ENCODE measurements around the gene MED28. TPM values are rescaled to one million over a fixed set of nuclear protein-coding genes. Genes with fewer than 3 reads are reported as not detected.

The MED28 gene
- total RNA-seq, 2 experiments from 2014 or later, result 50.5 to 64.7 TPM

GRCh38 chr4:17583276-17583675 is 31.2 kb upstream of the MED28 start:
- Mint-ChIP-seq H3K9me3 (no peaks in the 10 kb centered on the region), H3K4me1 (ENCODE audit: low read depth) (peaks cover 16% of the 10 kb centered on the region), H3K36me3 (ENCODE audit: low read depth) (peaks cover 93% of the 10 kb centered on the region), H3K4me3 (no peak overlapping the region), H3K27ac (no peak overlapping the region), H3K27me3 (no peaks in the 10 kb centered on the region)
- H3K4me3 ChIP-seq (ENCODE audit: low read length), result no peak overlapping the region
- no peak for TF ChIP-seq CTCF (IDR thresholded peaks at IDR 0.05)
- H3K27me3 ChIP-seq (ENCODE audit: control insufficient read depth in 1 of 2, insufficient read depth in 2 of 2, low read length in 2 of 2), result no peaks in the 10 kb centered on the region
- ChIA-PET CTCF (no interaction called here), POLR2A (no interaction called here)
- no peaks in the 10 kb centered on the region for H3K9me3 ChIP-seq (ENCODE audit: control insufficient read depth in 1 of 2, insufficient read depth in 1 of 2, low read length in 2 of 2)
- no peak for ATAC-seq (ENCODE audit: poor library complexity)
- intact Hi-C loops (cut with DNase I, micrococcal nuclease), result no loop called here
- DNase-seq, result no peak
- peaks cover 79% of the 10 kb centered on the region for H3K36me3 ChIP-seq (ENCODE audit: insufficient read depth, low read length)
- no peak overlapping the region for H3K27ac ChIP-seq (ENCODE audit: low read depth in 1 of 2, low read length in 2 of 2)
- peaks cover 6% of the 10 kb centered on the region for H3K4me1 ChIP-seq (ENCODE audit: insufficient read depth, low read length)

DNA sequence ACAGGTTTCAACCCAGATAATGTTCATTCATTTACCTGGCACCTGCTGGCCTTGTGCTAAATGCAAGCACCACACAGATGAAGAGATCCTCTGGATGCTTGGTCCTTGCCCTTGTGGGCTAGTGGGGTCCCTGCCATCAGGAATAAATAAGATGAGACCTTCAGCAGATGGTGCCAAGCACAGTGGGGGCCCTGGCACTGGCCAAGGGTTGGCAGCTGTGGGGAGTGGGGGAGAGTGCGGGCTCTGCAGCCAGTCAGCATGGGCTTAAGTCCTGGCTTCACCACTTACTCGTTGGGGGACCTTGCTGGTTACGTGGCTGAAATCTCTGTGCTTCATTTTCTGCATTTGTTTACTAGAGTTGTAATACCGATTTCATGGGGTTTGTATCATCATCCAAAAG is 30.5 kb upstream of the MED28 start:
- no peak overlapping the region for H3K27ac Mint-ChIP-seq
- POLR2A ChIA-PET, result no interaction called here

GRCh38 chr4:17584521-17585213 is 29.8 kb upstream of the MED28 start:
- Histone ChIP-seq H3K9me3 (ENCODE audit: control insufficient read depth in 1 of 2, insufficient read depth in 1 of 2, low read length in 2 of 2) (no peaks in the 10 kb centered on the region), H3K27ac (ENCODE audit: low read depth in 1 of 2, low read length in 2 of 2) (no peak overlapping the region), H3K27me3 (ENCODE audit: control insufficient read depth in 1 of 2, insufficient read depth in 2 of 2, low read length in 2 of 2) (no peaks in the 10 kb centered on the region), H3K4me1 (ENCODE audit: insufficient read depth, low read length) (no peaks in the 10 kb centered on the region), H3K36me3 (ENCODE audit: insufficient read depth, low read length) (peaks cover 91% of the 10 kb centered on the region), H3K4me3 (ENCODE audit: low read length) (no peak overlapping the region)
- H3K4me1 Mint-ChIP-seq (ENCODE audit: low read depth), result peaks cover 2% of the 10 kb centered on the region
- intact Hi-C loops (cut with DNase I, micrococcal nuclease), result no loop called here
- H3K36me3 Mint-ChIP-seq (ENCODE audit: low read depth), result peaks cover 98% of the 10 kb centered on the region
- no peak overlapping the region for H3K27ac Mint-ChIP-seq
- no peak overlapping the region for H3K4me3 Mint-ChIP-seq
- ChIA-PET CTCF (interaction anchor here (0.7 kb wide), 1 partner anchor 77 kb away, joined by 3 read pairs; no protein-coding TSS in a partner anchor), POLR2A (no interaction called here)
- TF ChIP-seq CTCF (IDR thresholded peaks at IDR 0.05), result no peak
- ATAC-seq (ENCODE audit: poor library complexity), result no peak
- no peaks in the 10 kb centered on the region for H3K9me3 Mint-ChIP-seq
- H3K27me3 Mint-ChIP-seq, result no peaks in the 10 kb centered on the region
- DNase-seq, result no peak

More for the DNA sequence above, 30.5 kb upstream of the MED28 start:
- intact Hi-C loops (cut with DNase I, micrococcal nuclease), result no loop called here
- Mint-ChIP-seq H3K4me3 (no peak overlapping the region), H3K36me3 (ENCODE audit: low read depth) (peaks cover 96% of the 10 kb centered on the region), H3K9me3 (no peaks in the 10 kb centered on the region), H3K27me3 (no peaks in the 10 kb centered on the region), H3K4me1 (ENCODE audit: low read depth) (peaks cover 9% of the 10 kb centered on the region)
- no peak overlapping the region for H3K4me3 ChIP-seq (ENCODE audit: low read length)
- ATAC-seq (ENCODE audit: poor library complexity), result no peak
- CTCF ChIA-PET, result no interaction called here
- TF ChIP-seq CTCF (IDR thresholded peaks at IDR 0.05), result no peak
- peaks cover 85% of the 10 kb centered on the region for H3K36me3 ChIP-seq (ENCODE audit: insufficient read depth, low read length)
- peaks cover 3% of the 10 kb centered on the region for H3K4me1 ChIP-seq (ENCODE audit: insufficient read depth, low read length)
- DNase-seq, result no peak
- H3K27ac ChIP-seq (ENCODE audit: low read depth in 1 of 2, low read length in 2 of 2), result no peak overlapping the region
- no peaks in the 10 kb centered on the region for H3K9me3 ChIP-seq (ENCODE audit: control insufficient read depth in 1 of 2, insufficient read depth in 1 of 2, low read length in 2 of 2)
- H3K27me3 ChIP-seq (ENCODE audit: control insufficient read depth in 1 of 2, insufficient read depth in 2 of 2, low read length in 2 of 2), result no peaks in the 10 kb centered on the region
